K562 (cell line): ENCODE measurements around the gene GCN1. TPM values are rescaled to one million over a fixed set of nuclear protein-coding genes. Genes with fewer than 3 reads are reported as not detected.
A peak's percentile ranks its signal among the peaks of the same experiment; 100 is the strongest.

Source experiments
- C11orf30 ChIP-seq: fragments of 450-650 bp; IDR thresholded peaks from 2 replicates; pipeline ENCODE4 v1.6.1; 2016; ENCODE audit warnings: low read depth, mild to moderate bottlenecking
- CEBPB ChIP-seq: fragments of 450-650 bp; IDR thresholded peaks from 2 replicates; pipeline ENCODE4 v1.6.1; 2016; ENCODE audit warnings: missing genetic modification characterization, missing compliant biosample characterization
- DDX20 ChIP-seq: fragments of 450-650 bp; IDR thresholded peaks from 2 replicates; pipeline ENCODE4 v1.6.1; 2016; ENCODE audit warnings: missing genetic modification characterization, low read depth, mild to moderate bottlenecking, missing compliant biosample characterization, moderate library complexity
- DPF2 ChIP-seq: fragments of 450-650 bp; IDR thresholded peaks from 2 replicates; pipeline ENCODE4 v1.6.1; 2016
- FOXK1 ChIP-seq: sonication (generic); formaldehyde crosslinking; IDR thresholded peaks from 2 replicates; pipeline ENCODE4 v1.8.0; 2022; ENCODE audit warnings: missing genetic modification reagents, mild to moderate bottlenecking, borderline replicate concordance
- FOXK2 ChIP-seq, 2 experiments: fragments of 450-650 bp; IDR thresholded peaks in 1 of 2; conservative IDR thresholded peaks in 1 of 2; 2 replicates each; pipeline ENCODE4 v1.6.1; 2016; ENCODE audit warnings: low read depth in 2 of 2, mild to moderate bottlenecking in 1 of 2
- FOXM1 ChIP-seq, 2 experiments: fragments of 450-650 bp in 1 of 2; sonication (generic) in 1 of 2; formaldehyde crosslinking in 1 of 2; IDR thresholded peaks; 2 replicates each; pipeline versions ENCODE4 v1.6.1 to v1.9.0; 2017 to 2022; ENCODE audit warnings: low read depth in 2 of 2, mild to moderate bottlenecking in 2 of 2, missing genetic modification reagents in 1 of 2, moderate library complexity in 1 of 2
- HMG20A ChIP-seq: fragments of 450-650 bp; formaldehyde crosslinking; conservative IDR thresholded peaks from 2 replicates; pipeline ENCODE4 v1.4.0; 2020; ENCODE audit warnings: mild to moderate bottlenecking, mixed read lengths
- HMGN3 ChIP-seq: IDR thresholded peaks from 2 replicates; pipeline ENCODE4 v1.6.1; 2011; ENCODE audit warnings: borderline replicate concordance, low read depth, mild to moderate bottlenecking, mixed read lengths, low read length; ENCODE audit not compliant: insufficient read length; ENCODE audit errors: extremely low read depth
- JUND ChIP-seq, 2 experiments: IDR thresholded peaks; 2 replicates in 1 of 2; 3 replicates in 1 of 2; pipeline ENCODE4 v1.6.1; 2011; ENCODE audit warnings: borderline replicate concordance in 2 of 2, low read depth in 2 of 2, low read length in 2 of 2, improper control_type of control experiment in 1 of 2, missing biosample characterization in 1 of 2, missing genetic modification characterization in 1 of 2, missing genetic modification reagents in 1 of 2
- KAT8 ChIP-seq: fragments of 450-650 bp; IDR thresholded peaks from 2 replicates; pipeline ENCODE4 v1.6.1; 2016; ENCODE audit warnings: low read depth, mild to moderate bottlenecking
- MAFK ChIP-seq: IDR thresholded peaks from 2 replicates; pipeline ENCODE4 v1.6.1; 2011; ENCODE audit warnings: low read length, improper control_type of control experiment
- MCM7 ChIP-seq, 2 experiments: fragments of 450-650 bp; IDR thresholded peaks; 2 replicates each; pipeline ENCODE4 v1.6.1; 2016 to 2018
- MECOM ChIP-seq: fragments of 250-450 bp; sonication (Bioruptor Pico); IDR thresholded peaks from 2 replicates; pipeline ENCODE4 v1.8.0; 2022; ENCODE audit warnings: inconsistent platforms
- PHB2 ChIP-seq: fragments of 450-650 bp; IDR thresholded peaks from 2 replicates; pipeline ENCODE4 v1.6.1; 2017; ENCODE audit warnings: low read depth
- PTTG1 ChIP-seq: fragments of 450-650 bp; IDR thresholded peaks from 2 replicates; pipeline ENCODE4 v1.6.1; 2016; ENCODE audit warnings: low read depth, mild to moderate bottlenecking, missing genetic modification characterization, missing compliant biosample characterization
- TEAD2 ChIP-seq: fragments of 450-650 bp; IDR thresholded peaks from 2 replicates; pipeline ENCODE4 v1.6.1; 2016; ENCODE audit warnings: missing genetic modification characterization, control low read depth, missing compliant biosample characterization
- U2AF1 ChIP-seq: fragments of 200-400 bp; formaldehyde crosslinking; optimal IDR thresholded peaks from 2 replicates; pipeline ENCODE3; 2017; ENCODE audit warnings: mild to moderate bottlenecking, low read depth, low read length, moderate library complexity
- ZFX ChIP-seq: sonication (generic); formaldehyde crosslinking; IDR thresholded peaks from 2 replicates; pipeline ENCODE4 v1.8.0; 2022; ENCODE audit warnings: mild to moderate bottlenecking, missing genetic modification reagents, moderate library complexity
- ZNF175 ChIP-seq: fragments of 200-800 bp; sonication (Bioruptor generic); IDR thresholded peaks from 2 replicates; pipeline ENCODE4 v1.6.1; 2016; ENCODE audit warnings: low read depth, mild to moderate bottlenecking, missing genetic modification characterization, missing compliant biosample characterization
- ZNF766 ChIP-seq: fragments of 200-800 bp; sonication (Bioruptor generic); conservative IDR thresholded peaks from 2 replicates; pipeline ENCODE4 v1.6.1; 2016; ENCODE audit warnings: missing genetic modification characterization, missing compliant biosample characterization
- polyA plus RNA-seq, 8 experiments: library from polyadenylated mRNA; depleted of rRNA in 4 of 8; stranded (reverse) in 5 of 8; unstranded in 3 of 8; fragments of >200 nt; fragmentation: Nextera tagmentation in 2 of 8; fragmentation: Illumina TruSeq in 1 of 8; extraction: Ambion mirVana in 2 of 8; extraction: Trizol in 1 of 8; gene quantifications; 2 replicates each; pipeline versions ENCODE4 v1.2.1 to v1.2.3, GENCODE V29; 2011 to 2014; ENCODE audit warnings: inconsistent platforms in 1 of 8, missing spikeins in 1 of 8
- total RNA-seq, 7 experiments: library from RNA; depleted of rRNA in 6 of 7; stranded (reverse); fragments of >200 nt in 6 of 7; fragmentation: Illumina TruSeq in 2 of 7; extraction: Trizol in 2 of 7; gene quantifications; 2 replicates each; pipeline versions ENCODE4 v1.2.1 to v1.2.3, GENCODE V29; 2011 to 2021; ENCODE audit warnings: low replicate concordance in 1 of 7
- TF ChIP-seq, protein P1 (sequence below), 2 experiments: fragments of 450-650 bp; conservative IDR thresholded peaks; 2 replicates each; pipeline ENCODE4 v1.6.1; 2017; ENCODE audit warnings: mild to moderate bottlenecking in 2 of 2, moderate library complexity in 2 of 2
- TF ChIP-seq, protein P2 (sequence below): fragments of 250-450 bp; sonication (Bioruptor Pico); IDR thresholded peaks from 2 replicates; pipeline ENCODE4 v1.8.0; 2021; ENCODE audit warnings: moderate library complexity, mild to moderate bottlenecking, inconsistent platforms
- TF ChIP-seq, protein P3 (sequence below): fragments of 450-650 bp; conservative IDR thresholded peaks from 2 replicates; pipeline ENCODE4 v1.6.1; 2016; ENCODE audit warnings: missing genetic modification characterization, low read depth, mild to moderate bottlenecking, missing compliant biosample characterization, moderate library complexity

Gene GCN1
- total and polyA plus RNA-seq, 9 of the 15 experiments (the other 6 are each of a cell fraction or from before 2014, with no cell fraction given) = 11.9 to 190 (median 51.7) TPM

DNA sequence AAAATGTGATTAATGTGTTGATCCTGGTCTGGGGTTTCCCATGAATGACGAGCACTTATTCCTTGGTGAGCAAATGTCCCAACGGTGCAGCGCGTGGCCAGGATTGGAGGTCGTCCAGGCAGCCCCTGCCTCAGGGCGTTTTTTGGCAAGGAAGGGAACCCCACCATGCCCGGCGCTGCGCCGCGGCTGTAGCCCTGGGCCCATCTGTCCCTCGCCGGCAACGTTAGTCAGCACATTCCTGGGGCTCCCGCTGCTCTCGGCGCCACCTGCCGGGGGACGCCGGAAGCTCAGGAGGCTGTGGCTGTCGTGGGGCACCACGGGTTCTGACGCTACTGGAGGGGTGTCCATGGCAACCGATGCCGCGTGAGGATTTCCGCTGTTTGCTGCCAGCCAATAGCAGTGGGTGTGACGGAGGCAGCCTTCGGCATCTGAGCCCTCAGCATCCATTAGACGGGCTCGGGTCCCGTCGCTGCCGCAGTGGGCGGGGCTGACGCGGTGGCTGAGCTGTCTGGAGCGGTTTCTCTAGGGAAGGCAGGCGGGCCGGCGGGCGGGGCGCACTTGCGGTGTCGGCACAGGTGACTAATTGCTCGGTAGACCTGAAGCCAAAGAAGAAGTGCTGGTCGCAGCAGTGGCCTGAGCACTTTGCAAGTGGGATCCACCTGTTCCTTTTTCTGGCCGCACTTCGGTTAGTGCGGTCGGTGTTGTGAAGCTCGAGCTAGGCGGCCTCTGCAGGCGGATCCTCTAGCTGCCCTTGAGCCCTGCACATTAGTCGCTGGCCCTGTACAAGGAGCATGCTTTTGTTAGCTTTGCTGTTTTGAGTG, 107.5 kb downstream of the GCN1 start (continued):
- TF ChIP-seq FOXK2 (conservative IDR thresholded peaks at IDR 0.05 in 1 of 2, IDR thresholded peaks at IDR 0.05 in 1 of 2; ENCODE audit: low read depth in 2 of 2) = peak; percentile 48 to 60; a peak in 3 of 4 replicates
- peak; percentile 95 for TF ChIP-seq C11orf30
- TF ChIP-seq, protein P1, sequence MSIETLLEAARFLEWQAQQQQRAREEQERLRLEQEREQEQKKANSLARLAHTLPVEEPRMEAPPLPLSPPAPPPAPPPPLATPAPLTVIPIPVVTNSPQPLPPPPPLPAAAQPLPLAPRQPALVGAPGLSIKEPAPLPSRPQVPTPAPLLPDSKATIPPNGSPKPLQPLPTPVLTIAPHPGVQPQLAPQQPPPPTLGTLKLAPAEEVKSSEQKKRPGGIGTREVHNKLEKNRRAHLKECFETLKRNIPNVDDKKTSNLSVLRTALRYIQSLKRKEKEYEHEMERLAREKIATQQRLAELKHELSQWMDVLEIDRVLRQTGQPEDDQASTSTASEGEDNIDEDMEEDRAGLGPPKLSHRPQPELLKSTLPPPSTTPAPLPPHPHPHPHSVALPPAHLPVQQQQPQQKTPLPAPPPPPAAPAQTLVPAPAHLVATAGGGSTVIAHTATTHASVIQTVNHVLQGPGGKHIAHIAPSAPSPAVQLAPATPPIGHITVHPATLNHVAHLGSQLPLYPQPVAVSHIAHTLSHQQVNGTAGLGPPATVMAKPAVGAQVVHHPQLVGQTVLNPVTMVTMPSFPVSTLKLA (conservative IDR thresholded peaks at IDR 0.05) = peak; percentile 78 to 89
- no peak; the same call in 1 of the 2 replicates for TF ChIP-seq ZFX (CRISPR knock-in tag)
- TF ChIP-seq PHB2 = no peak
- no peak for TF ChIP-seq FOXM1 (IDR thresholded peaks at IDR 0.05; ENCODE audit: low read depth)
- TF ChIP-seq FOXM1 (CRISPR knock-in tag; IDR thresholded peaks at IDR 0.05; ENCODE audit: low read depth) = peak; percentile 88
- TF ChIP-seq CEBPB (tag) = no peak
- TF ChIP-seq DDX20 (tag) = no peak
- no peak for TF ChIP-seq U2AF1
- peak; percentile 71; the same call in 1 of the 2 replicates for TF ChIP-seq JUND (IDR thresholded peaks at IDR 0.05; ENCODE audit: borderline replicate concordance, low read depth, low read length)
- TF ChIP-seq JUND (tag; IDR thresholded peaks at IDR 0.05; ENCODE audit: borderline replicate concordance, low read depth, low read length) = peak; percentile 37; the same call in 1 of the 3 replicates
- TF ChIP-seq HMG20A (CRISPR knock-in tag) = no peak
- TF ChIP-seq KAT8 = no peak
- TF ChIP-seq PTTG1 (tag) = no peak
- TF ChIP-seq DPF2 = peak; percentile 76
- TF ChIP-seq FOXK1 = no peak
- peak; percentile 89 for TF ChIP-seq MAFK
- no peak for TF ChIP-seq MECOM
- TF ChIP-seq, protein P2, sequence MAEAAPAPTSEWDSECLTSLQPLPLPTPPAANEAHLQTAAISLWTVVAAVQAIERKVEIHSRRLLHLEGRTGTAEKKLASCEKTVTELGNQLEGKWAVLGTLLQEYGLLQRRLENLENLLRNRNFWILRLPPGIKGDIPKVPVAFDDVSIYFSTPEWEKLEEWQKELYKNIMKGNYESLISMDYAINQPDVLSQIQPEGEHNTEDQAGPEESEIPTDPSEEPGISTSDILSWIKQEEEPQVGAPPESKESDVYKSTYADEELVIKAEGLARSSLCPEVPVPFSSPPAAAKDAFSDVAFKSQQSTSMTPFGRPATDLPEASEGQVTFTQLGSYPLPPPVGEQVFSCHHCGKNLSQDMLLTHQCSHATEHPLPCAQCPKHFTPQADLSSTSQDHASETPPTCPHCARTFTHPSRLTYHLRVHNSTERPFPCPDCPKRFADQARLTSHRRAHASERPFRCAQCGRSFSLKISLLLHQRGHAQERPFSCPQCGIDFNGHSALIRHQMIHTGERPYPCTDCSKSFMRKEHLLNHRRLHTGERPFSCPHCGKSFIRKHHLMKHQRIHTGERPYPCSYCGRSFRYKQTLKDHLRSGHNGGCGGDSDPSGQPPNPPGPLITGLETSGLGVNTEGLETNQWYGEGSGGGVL (CRISPR knock-in tag) = no peak
- TF ChIP-seq TEAD2 = peak; percentile 99
- TF ChIP-seq ZNF766 (CRISPR knock-in tag) = no peak
- no peak for TF ChIP-seq MCM7 (IDR thresholded peaks at IDR 0.05)
- TF ChIP-seq ZNF175 = no peak
- TF ChIP-seq, protein P3, sequence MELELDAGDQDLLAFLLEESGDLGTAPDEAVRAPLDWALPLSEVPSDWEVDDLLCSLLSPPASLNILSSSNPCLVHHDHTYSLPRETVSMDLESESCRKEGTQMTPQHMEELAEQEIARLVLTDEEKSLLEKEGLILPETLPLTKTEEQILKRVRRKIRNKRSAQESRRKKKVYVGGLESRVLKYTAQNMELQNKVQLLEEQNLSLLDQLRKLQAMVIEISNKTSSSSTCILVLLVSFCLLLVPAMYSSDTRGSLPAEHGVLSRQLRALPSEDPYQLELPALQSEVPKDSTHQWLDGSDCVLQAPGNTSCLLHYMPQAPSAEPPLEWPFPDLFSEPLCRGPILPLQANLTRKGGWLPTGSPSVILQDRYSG = no peak
- TF ChIP-seq HMGN3 = peak; percentile 79
